SK-N-SH (cell line): ENCODE measurements around the gene SLC35G6. TPM values are rescaled to one million over a fixed set of nuclear protein-coding genes. Genes with fewer than 3 reads are reported as not detected.

Experiments
- CTCF ChIA-PET: fragments of 300-600, 350-600 bp; formaldehyde crosslinking; extraction: SDS; loops from one replicate; lab custom pipeline; 2021; lab: Yijun Ruan, JAX
- POLR2A ChIA-PET: fragments of 350-600 bp; sonication (Branson Sonifier 250); formaldehyde crosslinking; extraction: SDS; loops from one replicate; lab custom pipeline; 2020; ENCODE audit warnings: antibody characterized with exemption, inconsistent platforms; lab: Yijun Ruan, JAX
- DNase-seq: peaks from one replicate; pipeline ENCODE4 v3.0.0; 2012
- H2AFZ ChIP-seq: fragments of 200-600 bp; sonication (generic); 2 replicates; pipeline ENCODE4 v1.8.1; 2016; ENCODE audit warnings: antibody characterized with exemption, mild to moderate bottlenecking, low read depth
- H3F3A ChIP-seq: fragments of 200-600 bp; sonication (generic); replicated peaks from 2 replicates; pipeline ENCODE3; 2016; ENCODE audit warnings: antibody characterized with exemption, mild to moderate bottlenecking; ENCODE audit not compliant: insufficient read depth
- H3K27ac ChIP-seq, 2 experiments: fragments of 200-500 bp in 1 of 2; fragments of 200-600 bp in 1 of 2; sonication (Bioruptor generic) in 1 of 2; sonication (generic), shearing (Covaris generic) in 1 of 2; 2 replicates each; pipeline versions ENCODE4 v1.5.1 to v1.6.1; 2014 to 2016; ENCODE audit warnings: low read depth in 2 of 2, inconsistent platforms in 1 of 2, low read length in 1 of 2, mild to moderate bottlenecking in 1 of 2, mixed read lengths in 1 of 2
- H3K27me3 ChIP-seq: fragments of 200-600 bp; sonication (generic), shearing (Covaris generic); 2 replicates; pipeline ENCODE4 v1.6.1; 2016; ENCODE audit warnings: mixed run types; ENCODE audit not compliant: insufficient read depth
- H3K36me3 ChIP-seq, 2 experiments: fragments of 200-500 bp in 1 of 2; fragments of 200-600 bp in 1 of 2; sonication (Bioruptor generic) in 1 of 2; sonication (generic) in 1 of 2; replicated peaks in 1 of 2; 2 replicates each; pipeline versions ENCODE3 to v1.5.1; 2014 to 2016; ENCODE audit warnings: low read length in 1 of 2, mild to moderate bottlenecking in 1 of 2; ENCODE audit not compliant: insufficient read depth in 2 of 2, control insufficient read depth in 1 of 2
- H3K4me1 ChIP-seq, 2 experiments: fragments of 200-500 bp in 1 of 2; fragments of 200-600 bp in 1 of 2; sonication (Bioruptor generic) in 1 of 2; sonication (generic), shearing (Covaris generic) in 1 of 2; 2 replicates each; pipeline versions ENCODE4 v1.5.1 to v1.6.1; 2014 to 2016; ENCODE audit warnings: low read depth in 1 of 2, low read length in 1 of 2, mixed run types in 1 of 2; ENCODE audit not compliant: insufficient read depth in 2 of 2, control insufficient read depth in 1 of 2
- H3K4me2 ChIP-seq: fragments of 200-600 bp; sonication (generic), shearing (Covaris generic); 2 replicates; pipeline ENCODE4 v1.6.1; 2017; ENCODE audit warnings: mixed run types
- H3K4me3 ChIP-seq, 2 experiments: fragments of 200-500 bp in 1 of 2; fragments of 200-600 bp in 1 of 2; sonication (Bioruptor generic) in 1 of 2; sonication (generic), shearing (Covaris generic) in 1 of 2; 2 replicates each; pipeline versions ENCODE4 v1.5.1 to v1.8.1; 2014 to 2016; ENCODE audit warnings: low read depth in 2 of 2, inconsistent platforms in 1 of 2, low read length in 1 of 2, mild to moderate bottlenecking in 1 of 2, mixed read lengths in 1 of 2, moderate library complexity in 1 of 2
- H3K79me2 ChIP-seq: fragments of 200-600 bp; sonication (generic); 2 replicates; pipeline ENCODE4 v1.8.1; 2017; ENCODE audit warnings: mild to moderate bottlenecking; ENCODE audit not compliant: insufficient read depth
- H3K9ac ChIP-seq: fragments of 200-600 bp; sonication (generic); 2 replicates; pipeline ENCODE4 v1.6.1; 2017; ENCODE audit warnings: mixed run types
- H3K9me2 ChIP-seq: fragments of 200-600 bp; sonication (generic); 2 replicates; pipeline ENCODE4 v1.6.1; 2017; ENCODE audit warnings: mixed run types
- H3K9me3 ChIP-seq: fragments of 200-600 bp; sonication (generic); 2 replicates; pipeline ENCODE4 v1.6.1; 2017; ENCODE audit warnings: mixed run types, mild to moderate bottlenecking, moderate library complexity
- H4K20me1 ChIP-seq: fragments of 200-600 bp; sonication (generic); 2 replicates; pipeline ENCODE4 v1.6.1; 2017; ENCODE audit warnings: mild to moderate bottlenecking, mixed run types; ENCODE audit not compliant: insufficient read depth
- EP300 ChIP-seq, 2 experiments: IDR thresholded peaks; 2 replicates each; pipeline versions ENCODE4 v1.4.0 to v1.6.1; 2012; ENCODE audit warnings: borderline replicate concordance in 1 of 2, low read depth in 1 of 2, low read length in 1 of 2
- GABPA ChIP-seq: IDR thresholded peaks from 2 replicates; pipeline ENCODE4 v1.4.0; 2012; ENCODE audit warnings: low read depth, mild to moderate bottlenecking
- JUND ChIP-seq: IDR thresholded peaks from 2 replicates; pipeline ENCODE4 v1.4.0; 2012
- POLR2AphosphoS5 ChIP-seq: IDR thresholded peaks from 2 replicates; pipeline ENCODE4 v1.6.1; 2012; ENCODE audit warnings: low read depth, low read length
- RFX5 ChIP-seq: IDR thresholded peaks from 2 replicates; pipeline ENCODE4 v1.6.1; 2012; ENCODE audit warnings: mild to moderate bottlenecking, improper control_type of control experiment, low read length
- SIN3A ChIP-seq: IDR thresholded peaks from 2 replicates; pipeline ENCODE4 v1.6.1; 2012; ENCODE audit warnings: low read depth, mild to moderate bottlenecking, low read length, moderate library complexity, borderline replicate concordance
- TEAD4 ChIP-seq: IDR thresholded peaks from 2 replicates; pipeline ENCODE4 v1.4.0; 2012; ENCODE audit warnings: mild to moderate bottlenecking, borderline replicate concordance; ENCODE audit not compliant: insufficient read depth
- WGBS: methylation state at CpG from one replicate; pipeline ENCODE4 v1.1.6; 2017; ENCODE audit warnings: low lambda C conversion rate; 5-methylcytosine and 5-hydroxymethylcytosine counted together
- polyA plus RNA-seq, 3 experiments: library from polyadenylated mRNA; depleted of rRNA; stranded (reverse); fragments of >200 nt; gene quantifications; 2 replicates each; pipeline ENCODE4 v1.2.3, GENCODE V29; 2012
- TF ChIP-seq, protein P1 (sequence below): IDR thresholded peaks from 2 replicates; pipeline ENCODE4 v1.4.0; 2012; ENCODE audit warnings: low read depth, borderline replicate concordance
- TF ChIP-seq, protein P2 (sequence below): IDR thresholded peaks from 2 replicates; pipeline ENCODE4 v1.6.1; 2012; ENCODE audit warnings: mild to moderate bottlenecking, low read depth, low read length, moderate library complexity
- TF ChIP-seq, protein P3 (sequence below): IDR thresholded peaks from 2 replicates; pipeline ENCODE4; 2012
- TF ChIP-seq, protein P4 (sequence below): IDR thresholded peaks from 2 replicates; pipeline ENCODE4 v1.4.0; 2012; ENCODE audit warnings: low read depth

The SLC35G6 gene
- polyA plus RNA-seq, 1 of the 3 experiments (the other 2 are of a cell fraction) = not detected

DNA sequence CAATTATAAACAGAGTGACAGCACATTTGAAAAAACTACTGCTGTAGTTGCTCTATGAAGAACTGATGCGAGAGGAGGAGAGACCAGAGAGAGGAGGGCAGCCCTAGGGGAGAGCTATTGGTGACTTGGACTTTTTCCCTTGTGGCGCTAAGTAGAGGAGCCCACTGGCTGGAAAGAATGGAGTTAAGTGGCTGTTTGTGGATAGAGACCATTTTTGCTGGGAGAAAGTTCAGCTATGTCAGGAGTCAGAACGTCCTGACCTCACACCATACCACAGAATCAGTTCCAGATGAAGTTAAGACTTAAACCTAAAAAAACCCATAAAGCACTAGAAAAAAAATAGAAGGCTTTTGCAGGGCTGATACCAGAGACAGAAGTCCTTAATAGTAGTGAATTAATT, 4.9 kb downstream of the SLC35G6 start:
- no peak for DNase-seq
- peak overlapping the region; percentile 100; the same call in 1 of the 2 replicates for H3K9ac ChIP-seq
- peaks cover 65% of the 10 kb centered on the region for H4K20me1 ChIP-seq
- H2AFZ ChIP-seq = no peak overlapping the region; the same call in 1 of the 2 replicates
- H3K79me2 ChIP-seq = peaks cover 82% of the 10 kb centered on the region
- no peaks in the 10 kb centered on the region for H3K27me3 ChIP-seq
- H3K9me3 ChIP-seq = no peaks in the 10 kb centered on the region
- H3K9me2 ChIP-seq = no peaks in the 10 kb centered on the region
- CTCF ChIA-PET = interaction anchor here (1.4 to 4.4 kb wide), 4 partner anchors 29 to 130 kb away, joined by 7 to 22 read pairs (median 12); no protein-coding TSS in a partner anchor
- peaks cover 3 to 9% of the 10 kb centered on the region in 2 experiments for H3K36me3 ChIP-seq
- peaks cover 7% of the 10 kb centered on the region for H3F3A ChIP-seq
- TF ChIP-seq SIN3A = no peak
- no peak for TF ChIP-seq TEAD4
- TF ChIP-seq, protein P1, sequence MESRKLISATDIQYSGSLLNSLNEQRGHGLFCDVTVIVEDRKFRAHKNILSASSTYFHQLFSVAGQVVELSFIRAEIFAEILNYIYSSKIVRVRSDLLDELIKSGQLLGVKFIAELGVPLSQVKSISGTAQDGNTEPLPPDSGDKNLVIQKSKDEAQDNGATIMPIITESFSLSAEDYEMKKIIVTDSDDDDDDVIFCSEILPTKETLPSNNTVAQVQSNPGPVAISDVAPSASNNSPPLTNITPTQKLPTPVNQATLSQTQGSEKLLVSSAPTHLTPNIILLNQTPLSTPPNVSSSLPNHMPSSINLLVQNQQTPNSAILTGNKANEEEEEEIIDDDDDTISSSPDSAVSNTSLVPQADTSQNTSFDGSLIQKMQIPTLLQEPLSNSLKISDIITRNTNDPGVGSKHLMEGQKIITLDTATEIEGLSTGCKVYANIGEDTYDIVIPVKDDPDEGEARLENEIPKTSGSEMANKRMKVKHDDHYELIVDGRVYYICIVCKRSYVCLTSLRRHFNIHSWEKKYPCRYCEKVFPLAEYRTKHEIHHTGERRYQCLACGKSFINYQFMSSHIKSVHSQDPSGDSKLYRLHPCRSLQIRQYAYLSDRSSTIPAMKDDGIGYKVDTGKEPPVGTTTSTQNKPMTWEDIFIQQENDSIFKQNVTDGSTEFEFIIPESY = no peak
- H3K4me3 ChIP-seq = peak overlapping the region; percentile 85 to 100; a peak in 3 of 4 replicates
- H3K4me1 ChIP-seq = peaks cover 26 to 34% of the 10 kb centered on the region in 2 experiments
- H3K4me2 ChIP-seq = peak overlapping the region; percentile 90
- POLR2A ChIA-PET = no interaction called here
- 59% methylated on average over 3 of the region's 3 CpGs for WGBS
- H3K27ac ChIP-seq = peak overlapping the region in 1 of 2 experiments; percentile 33; a peak in 1 of 4 replicates

DNA sequence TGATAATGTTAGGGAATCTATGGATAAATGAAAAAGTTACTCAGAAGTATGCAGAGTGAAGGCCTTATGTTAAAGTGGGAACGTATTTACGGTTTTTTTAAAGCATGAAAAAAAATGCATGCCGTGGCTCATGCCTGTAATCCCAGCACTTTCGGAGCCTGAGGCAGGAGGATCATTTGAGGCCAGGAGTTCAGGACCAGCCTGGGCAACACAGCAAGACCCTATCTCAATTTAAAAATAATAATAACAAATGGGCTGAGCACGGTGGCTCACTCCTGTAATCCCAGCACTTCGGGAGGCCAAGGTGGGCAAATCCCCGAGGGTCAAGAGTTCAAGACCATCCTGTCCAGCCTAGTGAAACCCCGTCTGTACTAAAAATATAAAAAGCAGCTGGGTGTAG, 8.9 kb downstream of the SLC35G6 start:
- ChIA-PET CTCF (interaction anchor here (0.6 to 1.2 kb wide), 5 partner anchors 13 to 71 kb away, joined by 3 to 6 read pairs (median 3); no protein-coding TSS in a partner anchor), POLR2A (no interaction called here)
- Histone ChIP-seq H2AFZ (no peak overlapping the region), H3K9ac (no peak overlapping the region), H3K4me3 (no peak overlapping the region), H3K36me3 (peaks cover 3 to 23% of the 10 kb centered on the region in 2 experiments), H3K4me1 (peaks cover 19 to 26% of the 10 kb centered on the region in 2 experiments), H4K20me1 (peaks cover 99% of the 10 kb centered on the region), H3K27me3 (no peaks in the 10 kb centered on the region), H3K9me3 (no peaks in the 10 kb centered on the region), H3K27ac (no peak overlapping the region), H3K4me2 (no peak overlapping the region), H3K79me2 (peaks cover 100% of the 10 kb centered on the region), H3K9me2 (no peaks in the 10 kb centered on the region), H3F3A (no peaks in the 10 kb centered on the region)
- DNase-seq = no peak
- WGBS = 87% methylated on average over 8 of the region's 8 CpGs
- TF ChIP-seq, protein P2, sequence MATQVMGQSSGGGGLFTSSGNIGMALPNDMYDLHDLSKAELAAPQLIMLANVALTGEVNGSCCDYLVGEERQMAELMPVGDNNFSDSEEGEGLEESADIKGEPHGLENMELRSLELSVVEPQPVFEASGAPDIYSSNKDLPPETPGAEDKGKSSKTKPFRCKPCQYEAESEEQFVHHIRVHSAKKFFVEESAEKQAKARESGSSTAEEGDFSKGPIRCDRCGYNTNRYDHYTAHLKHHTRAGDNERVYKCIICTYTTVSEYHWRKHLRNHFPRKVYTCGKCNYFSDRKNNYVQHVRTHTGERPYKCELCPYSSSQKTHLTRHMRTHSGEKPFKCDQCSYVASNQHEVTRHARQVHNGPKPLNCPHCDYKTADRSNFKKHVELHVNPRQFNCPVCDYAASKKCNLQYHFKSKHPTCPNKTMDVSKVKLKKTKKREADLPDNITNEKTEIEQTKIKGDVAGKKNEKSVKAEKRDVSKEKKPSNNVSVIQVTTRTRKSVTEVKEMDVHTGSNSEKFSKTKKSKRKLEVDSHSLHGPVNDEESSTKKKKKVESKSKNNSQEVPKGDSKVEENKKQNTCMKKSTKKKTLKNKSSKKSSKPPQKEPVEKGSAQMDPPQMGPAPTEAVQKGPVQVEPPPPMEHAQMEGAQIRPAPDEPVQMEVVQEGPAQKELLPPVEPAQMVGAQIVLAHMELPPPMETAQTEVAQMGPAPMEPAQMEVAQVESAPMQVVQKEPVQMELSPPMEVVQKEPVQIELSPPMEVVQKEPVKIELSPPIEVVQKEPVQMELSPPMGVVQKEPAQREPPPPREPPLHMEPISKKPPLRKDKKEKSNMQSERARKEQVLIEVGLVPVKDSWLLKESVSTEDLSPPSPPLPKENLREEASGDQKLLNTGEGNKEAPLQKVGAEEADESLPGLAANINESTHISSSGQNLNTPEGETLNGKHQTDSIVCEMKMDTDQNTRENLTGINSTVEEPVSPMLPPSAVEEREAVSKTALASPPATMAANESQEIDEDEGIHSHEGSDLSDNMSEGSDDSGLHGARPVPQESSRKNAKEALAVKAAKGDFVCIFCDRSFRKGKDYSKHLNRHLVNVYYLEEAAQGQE = no peak
- TF ChIP-seq, protein P1 = no peak
- no peak for TF ChIP-seq RFX5
- TF ChIP-seq JUND = no peak
- no peak for TF ChIP-seq EP300 (IDR thresholded peaks at IDR 0.05; ENCODE audit: borderline replicate concordance in 1 of 2, low read depth in 1 of 2, low read length in 1 of 2)
- TF ChIP-seq, protein P3, sequence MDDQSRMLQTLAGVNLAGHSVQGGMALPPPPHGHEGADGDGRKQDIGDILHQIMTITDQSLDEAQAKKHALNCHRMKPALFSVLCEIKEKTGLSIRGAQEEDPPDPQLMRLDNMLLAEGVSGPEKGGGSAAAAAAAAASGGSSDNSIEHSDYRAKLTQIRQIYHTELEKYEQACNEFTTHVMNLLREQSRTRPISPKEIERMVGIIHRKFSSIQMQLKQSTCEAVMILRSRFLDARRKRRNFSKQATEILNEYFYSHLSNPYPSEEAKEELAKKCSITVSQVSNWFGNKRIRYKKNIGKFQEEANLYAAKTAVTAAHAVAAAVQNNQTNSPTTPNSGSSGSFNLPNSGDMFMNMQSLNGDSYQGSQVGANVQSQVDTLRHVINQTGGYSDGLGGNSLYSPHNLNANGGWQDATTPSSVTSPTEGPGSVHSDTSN = no peak
- no peak for TF ChIP-seq GABPA
- no peak for TF ChIP-seq POLR2AphosphoS5
- TF ChIP-seq, protein P4, sequence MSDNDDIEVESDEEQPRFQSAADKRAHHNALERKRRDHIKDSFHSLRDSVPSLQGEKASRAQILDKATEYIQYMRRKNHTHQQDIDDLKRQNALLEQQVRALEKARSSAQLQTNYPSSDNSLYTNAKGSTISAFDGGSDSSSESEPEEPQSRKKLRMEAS = no peak
